ENCODE data around the gene ARHGAP23.

The ARHGAP23 gene

DNA sequence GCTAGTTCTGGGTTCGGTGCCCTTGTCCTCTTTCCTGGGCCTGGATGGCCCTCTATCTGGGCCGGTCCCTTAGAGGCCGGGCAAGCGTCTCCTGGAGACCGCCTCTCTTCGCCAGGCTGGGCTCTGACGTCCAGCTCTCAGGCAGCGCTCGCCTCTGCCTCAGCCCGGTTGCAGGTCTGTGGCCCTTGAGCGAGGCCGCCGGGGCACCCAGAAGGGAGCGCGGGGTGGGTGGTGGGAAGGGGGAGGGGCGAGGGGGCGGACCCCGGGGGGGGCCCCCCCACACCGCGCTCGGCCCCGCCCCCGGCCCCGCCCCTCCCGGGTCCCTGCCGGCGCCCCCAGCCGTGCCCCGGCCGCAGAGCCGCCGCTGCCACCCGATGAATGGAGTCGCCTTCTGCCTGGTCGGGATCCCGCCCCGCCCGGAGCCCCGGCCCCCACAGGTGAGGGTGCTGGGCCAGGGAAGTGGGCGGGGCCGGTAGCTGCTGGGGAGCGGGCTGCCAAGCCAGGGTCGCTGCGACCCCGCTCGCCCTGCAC lies at the start of gene ARHGAP23:
TSS of gene ARHGAP23 (plus strand) at position 353 of the 531 bp plus-strand sequence. CDS start at position 375, 22 bp downstream.
- no peak for DNase-seq (ENCODE audit: low read depth, low spot score)
- H3K27ac ChIP-seq = peak within 1 kb of the TSS; percentile 51

DNA sequence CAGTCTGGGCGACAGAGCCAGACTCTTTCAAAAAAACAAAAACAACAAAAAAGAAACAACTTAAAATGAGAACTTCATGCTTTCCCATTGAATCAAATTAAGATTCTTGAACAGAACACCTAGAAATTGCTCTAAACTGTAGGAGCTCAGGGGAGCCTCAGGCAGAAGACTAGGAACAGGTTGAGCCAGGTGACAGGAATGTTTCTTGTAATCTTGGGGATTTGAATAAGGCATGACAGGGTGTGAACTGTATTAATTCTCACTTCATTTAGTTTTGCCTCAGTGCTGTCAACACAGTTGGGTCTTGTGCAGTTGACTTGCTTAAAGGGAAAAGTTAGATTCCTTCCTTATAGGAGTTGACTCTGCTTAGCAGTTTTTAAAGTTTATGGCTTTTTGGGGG lies 48.8 kb upstream of the ARHGAP23 start:
- H3K27ac ChIP-seq = peak overlapping the region; percentile 6
- no peak for DNase-seq (ENCODE audit: low read depth, low spot score)

DNA sequence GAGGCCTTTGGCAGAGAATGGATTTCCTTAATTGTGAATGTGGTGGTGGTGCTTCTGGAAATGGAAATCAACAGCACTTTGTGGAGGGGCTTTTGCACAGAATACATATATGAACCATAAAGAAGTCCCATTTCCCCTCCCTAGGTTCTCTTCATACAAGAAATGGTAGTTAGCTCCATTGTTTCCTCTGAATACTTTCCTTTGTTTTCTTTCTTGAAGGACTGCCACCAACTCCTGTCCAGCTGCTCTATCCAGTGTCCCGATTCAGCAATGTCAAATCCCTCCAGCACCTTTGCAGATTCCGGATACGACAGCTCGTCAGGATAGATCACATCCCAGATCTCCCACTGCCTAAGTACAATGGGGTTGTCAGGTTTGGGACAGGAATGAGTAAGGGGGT lies 33.2 kb upstream of the ARHGAP23 start:
- DNase-seq (ENCODE audit: low read depth, low spot score) = no peak
- H3K27ac ChIP-seq = no peak overlapping the region

- DNase-seq (ENCODE audit: low read depth, low spot score) = no peak
- no peak overlapping the region for H3K27ac ChIP-seq
Observed at GRCh38 chr17:38397227-38397626, 31.0 kb upstream of the ARHGAP23 start.

- DNase-seq (ENCODE audit: low read depth, low spot score) = no peak
- no peak overlapping the region for H3K27ac ChIP-seq
Observed at GRCh38 chr17:38400286-38400685, 28.0 kb upstream of the ARHGAP23 start.

- DNase-seq (ENCODE audit: low read depth, low spot score) = no peak
- H3K27ac ChIP-seq = no peak overlapping the region
Observed at GRCh38 chr17:38401459-38401858, 26.8 kb upstream of the ARHGAP23 start.

GRCh38 chr17:38402897-38403296 lies 25.4 kb upstream of the ARHGAP23 start:
- no peak for DNase-seq (ENCODE audit: low read depth, low spot score)
- no peak overlapping the region for H3K27ac ChIP-seq

DNA sequence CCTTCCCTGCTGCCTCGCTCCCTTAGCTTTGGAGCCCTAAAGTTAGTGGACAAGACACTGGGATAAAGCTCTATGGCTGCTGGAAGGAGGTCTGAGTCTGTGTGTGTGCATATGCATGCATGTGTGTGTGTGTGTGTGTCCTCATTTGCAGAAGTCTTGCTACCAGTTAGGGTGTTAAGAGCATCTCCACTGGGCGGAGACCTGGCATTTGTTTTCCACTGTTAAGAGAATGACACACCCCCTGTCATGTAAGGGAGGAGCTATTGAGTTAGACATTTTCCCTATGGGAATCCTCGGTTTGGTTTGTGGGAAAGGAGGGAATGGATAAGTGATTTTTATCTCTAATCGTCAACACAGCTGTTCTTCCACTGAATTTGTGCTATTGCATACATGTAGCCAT lies 24.8 kb upstream of the ARHGAP23 start:
- no peak for DNase-seq (ENCODE audit: low read depth, low spot score)
- H3K27ac ChIP-seq = no peak overlapping the region

GRCh38 chr17:38404174-38404943 lies 23.9 kb upstream of the ARHGAP23 start:
- no peak overlapping the region for H3K27ac ChIP-seq
- no peak for DNase-seq (ENCODE audit: low read depth, low spot score)

- no peak overlapping the region for H3K27ac ChIP-seq
- DNase-seq (ENCODE audit: low read depth, low spot score) = no peak
Observed at GRCh38 chr17:38405654-38406053, 22.6 kb upstream of the ARHGAP23 start.

DNA sequence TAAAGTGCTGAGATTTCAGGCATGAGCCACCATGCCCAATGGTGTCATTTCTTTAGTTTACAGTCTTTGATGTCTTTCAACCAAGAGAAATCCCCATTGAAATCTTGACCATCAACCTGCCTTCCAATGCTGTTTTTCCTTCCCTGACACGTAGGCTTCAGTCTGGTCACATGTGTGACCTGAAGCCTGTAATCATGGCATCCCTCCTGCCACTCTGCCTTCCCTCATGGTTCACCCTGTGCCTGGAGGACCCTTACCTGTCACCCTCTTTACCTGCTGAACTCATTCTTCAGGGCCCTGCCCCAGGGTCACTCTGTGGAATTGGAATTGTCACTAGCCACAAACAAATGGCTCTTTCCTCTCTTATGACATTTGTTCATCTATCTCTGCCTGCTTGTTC lies 18.1 kb upstream of the ARHGAP23 start:
- no peak for DNase-seq (ENCODE audit: low read depth, low spot score)
- H3K27ac ChIP-seq = no peak overlapping the region

DNA sequence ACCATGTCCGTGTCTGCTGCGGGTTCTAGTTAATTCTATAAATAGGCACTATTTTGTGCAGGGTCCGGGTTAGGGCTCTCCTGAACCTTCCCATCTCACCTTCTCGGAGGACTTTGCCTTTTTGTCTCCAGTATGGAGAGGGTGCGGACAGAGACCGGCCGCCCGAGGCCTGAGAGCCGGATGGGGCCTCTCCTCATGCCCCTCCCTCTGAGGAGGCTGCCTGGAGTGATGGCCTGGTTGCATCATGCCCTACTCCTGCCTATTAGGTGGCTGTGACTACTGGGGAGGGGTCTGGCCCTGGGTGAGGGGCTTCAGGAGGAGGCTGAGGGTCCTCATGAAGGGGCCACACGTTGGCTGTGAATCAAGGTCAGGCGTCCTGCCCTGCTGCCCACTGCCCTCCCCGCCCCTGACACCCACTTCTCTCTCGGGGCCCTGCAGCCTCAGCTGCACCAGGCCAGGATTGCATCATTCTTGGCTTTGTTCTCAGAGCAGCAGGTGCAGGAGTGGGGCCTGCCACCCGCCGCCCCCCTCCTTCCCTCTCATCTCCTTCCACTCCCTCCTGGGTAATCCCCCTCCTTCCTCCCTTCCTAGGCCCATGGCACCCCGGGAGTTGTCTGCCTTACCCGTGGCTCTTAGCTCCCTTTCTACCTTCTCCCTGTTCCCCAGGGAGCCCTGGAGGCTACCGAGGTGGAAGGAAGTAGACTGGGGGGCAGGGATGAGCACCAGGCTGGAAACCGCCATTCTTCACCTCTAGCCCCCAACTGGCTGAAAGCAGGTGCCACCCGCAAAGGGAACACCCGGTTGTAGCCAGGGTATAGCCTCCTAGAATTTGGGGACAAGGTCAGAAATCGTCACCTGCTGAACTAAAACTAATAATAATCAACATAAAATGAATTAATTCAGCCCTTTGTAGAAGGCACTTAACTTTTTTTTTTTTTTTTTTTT lies 12.7 kb upstream of the ARHGAP23 start:
- DNase-seq (ENCODE audit: low read depth, low spot score) = no peak
- peak overlapping the region; percentile 60 for H3K27ac ChIP-seq

DNA sequence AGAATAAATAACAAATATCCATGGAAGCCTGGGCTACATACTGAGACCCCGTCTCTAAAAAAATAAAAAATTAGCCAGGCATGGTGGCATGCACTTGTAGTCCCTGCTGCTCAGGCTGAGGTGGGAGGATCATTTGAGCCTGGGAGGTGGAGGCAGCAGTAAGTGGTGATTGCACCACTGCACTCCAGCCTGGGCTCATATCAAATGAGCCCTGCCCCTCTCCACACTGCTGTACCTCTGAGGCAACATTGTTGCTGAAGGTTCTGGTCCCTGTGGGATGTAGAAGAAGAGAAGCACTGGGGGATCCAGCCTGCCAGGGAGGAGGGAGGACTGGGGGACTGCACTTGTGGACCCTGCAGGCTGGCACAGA lies 11.4 kb upstream of the ARHGAP23 start:
- DNase-seq (ENCODE audit: low read depth, low spot score) = no peak

DNA sequence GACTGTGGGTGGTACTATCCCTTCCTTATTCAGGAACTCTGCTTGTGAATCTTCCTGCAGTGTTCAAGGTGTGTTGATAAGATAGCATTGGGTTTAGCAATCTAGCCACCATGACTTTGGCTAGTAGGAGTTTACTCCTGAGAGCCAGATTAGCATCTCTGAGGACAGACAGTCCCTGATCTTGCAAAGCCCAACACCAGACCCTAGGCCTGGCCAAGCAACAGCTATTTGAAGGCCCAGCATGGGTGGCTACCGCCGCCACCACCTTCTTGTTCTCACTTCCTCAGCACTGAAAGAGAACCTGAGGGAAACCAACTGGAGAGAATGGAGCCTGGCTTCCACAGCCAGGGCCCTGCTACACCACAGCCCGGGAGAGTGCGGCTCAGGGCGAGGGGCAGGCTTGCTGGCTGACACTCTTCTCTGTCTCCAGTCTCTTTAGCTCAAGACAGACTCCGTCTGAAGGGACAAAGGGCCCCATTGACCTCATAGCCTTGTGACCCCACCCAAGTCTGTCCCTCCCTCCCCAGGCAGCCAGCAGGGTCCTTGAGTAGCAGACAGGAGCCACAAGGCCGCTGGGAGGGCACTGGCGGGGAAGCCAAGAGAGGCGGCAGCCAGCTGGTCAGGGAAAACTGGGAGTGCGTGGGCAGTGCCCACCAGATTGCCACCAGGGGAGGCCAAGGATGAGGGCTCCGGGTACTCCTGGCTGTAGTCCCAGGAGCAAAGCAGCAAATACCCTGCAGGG lies 10.9 kb upstream of the ARHGAP23 start:
- DNase-seq (ENCODE audit: low read depth, low spot score) = no peak
- no peak overlapping the region for H3K27ac ChIP-seq

More for the DNA sequence above, 11.4 kb upstream of the ARHGAP23 start:
- no peak overlapping the region for H3K27ac ChIP-seq

DNA sequence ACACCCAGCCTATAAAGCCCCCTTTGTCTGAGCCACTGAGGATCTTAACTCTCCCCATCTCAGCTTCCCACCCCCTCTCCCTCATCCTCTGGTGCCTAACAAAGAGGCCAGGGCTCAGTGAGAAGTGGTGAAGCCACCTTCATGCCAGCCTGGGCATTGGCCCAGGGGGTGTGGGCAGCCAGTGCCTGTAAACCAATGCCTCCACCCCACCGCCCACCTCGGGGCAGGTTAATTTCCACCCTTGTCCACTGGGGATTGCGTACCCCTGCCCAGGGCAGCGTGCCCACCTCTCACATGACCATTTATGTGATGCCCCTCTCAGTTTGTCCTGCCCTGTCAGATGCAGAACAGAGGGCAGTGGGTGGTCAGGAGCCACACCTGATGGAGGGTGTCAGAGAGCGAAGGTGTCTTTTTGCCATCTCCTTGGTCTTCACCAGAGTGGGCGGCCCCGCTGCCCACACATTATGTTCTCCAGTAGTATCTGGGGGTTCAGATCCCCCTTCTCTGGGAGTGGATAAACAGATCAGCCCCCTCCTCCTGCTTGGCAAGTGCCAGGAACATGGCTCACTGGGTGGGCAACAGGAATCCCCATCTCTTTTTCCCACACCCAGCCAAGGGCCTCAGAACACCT lies 10.1 kb upstream of the ARHGAP23 start:
- no peak for DNase-seq (ENCODE audit: low read depth, low spot score)
- no peak overlapping the region for H3K27ac ChIP-seq

DNA sequence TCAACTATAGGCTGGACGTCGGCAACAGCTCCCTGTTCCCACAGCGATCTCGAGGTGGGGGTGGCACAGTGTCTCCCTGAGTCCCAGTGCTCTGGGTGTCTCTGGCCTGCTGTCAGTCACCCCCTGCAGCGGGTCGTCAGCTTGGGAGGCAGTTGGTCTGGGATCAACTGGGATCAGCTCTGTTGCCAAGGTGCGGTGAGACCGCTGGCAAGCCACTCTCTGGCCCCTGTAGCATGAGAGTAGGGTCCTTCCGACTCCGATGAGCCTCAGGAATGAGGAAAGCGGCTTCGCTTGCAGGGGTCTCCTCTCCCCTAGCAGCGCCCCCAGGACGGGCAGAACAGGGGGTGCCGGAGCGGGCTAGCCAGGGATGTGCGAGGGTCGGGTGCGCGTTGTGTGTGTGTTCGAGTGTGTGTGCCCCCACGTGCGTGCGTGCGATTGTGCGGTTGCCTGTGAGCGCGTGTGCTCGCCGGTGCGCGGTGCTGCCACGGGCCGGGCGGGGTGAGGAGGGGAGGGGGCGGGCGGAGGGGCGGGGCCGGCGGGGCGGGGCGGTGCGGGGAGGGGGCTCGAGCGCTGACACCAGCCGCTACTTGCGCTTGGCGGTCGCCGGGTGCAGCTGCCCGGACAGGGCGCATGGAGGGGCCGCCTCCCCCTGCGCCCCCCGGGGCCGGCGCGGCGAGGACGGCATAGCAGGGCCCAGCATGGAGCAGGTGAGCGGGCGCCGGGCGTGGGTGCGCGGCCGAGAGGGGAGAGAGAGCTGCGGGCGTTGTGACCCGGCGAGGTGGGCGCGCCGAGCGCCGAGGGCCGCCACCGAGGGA lies 9.4 kb upstream of the ARHGAP23 start:
- DNase-seq (ENCODE audit: low read depth, low spot score) = no peak
- H3K27ac ChIP-seq = no peak overlapping the region

GRCh38 chr17:38419508-38419981 lies 8.7 kb upstream of the ARHGAP23 start:
- no peak overlapping the region for H3K27ac ChIP-seq
- DNase-seq (ENCODE audit: low read depth, low spot score) = no peak

GRCh38 chr17:38420518-38420917 lies 7.7 kb upstream of the ARHGAP23 start:
- H3K27ac ChIP-seq = no peak overlapping the region
- DNase-seq (ENCODE audit: low read depth, low spot score) = no peak

Measured in epithelial cell of prostate (primary cell).